OCI-M2 (cell line): ENCODE results near the gene FXYD1.
A peak's percentile ranks its signal among the peaks of the same experiment; 100 is the strongest.
"Not testable (repeated sequence)": the region's sequence is repeated elsewhere in the genome, so short reads cannot be mapped to it uniquely, and the experiment has no call there.

ENCODE experiments used
- DNase-seq: peaks from one replicate; lab custom pipeline; 2025; ENCODE audit not compliant: unreplicated experiment; lab: John Stamatoyannopoulos, UW

FXYD1 gene

GRCh38 chr19:35141837-35142605 lies 3.4 kb downstream of the FXYD1 start:
- DNase-seq = no peak

GRCh38 chr19:35142606-35143230 lies 4.1 kb downstream of the FXYD1 start:
- DNase-seq = no peak

GRCh38 chr19:35143231-35143715 lies 4.6 kb downstream of the FXYD1 start, which contains the start of gene FXYD7:
FXYD7 (plus strand) TSS chr19:35143255; CDS start chr19:35143334, 79 bp downstream.
- no peak for DNase-seq

GRCh38 chr19:35143818-35144217 lies 5.2 kb downstream of the FXYD1 start:
- no peak for DNase-seq

GRCh38 chr19:35144259-35144599 lies 5.6 kb downstream of the FXYD1 start:
- no peak for DNase-seq

- DNase-seq = no peak
Measured at GRCh38 chr19:35144600-35145436, 6.2 kb downstream of the FXYD1 start.

- no peak for DNase-seq
Measured at GRCh38 chr19:35146746-35147459, 8.3 kb downstream of the FXYD1 start.

GRCh38 chr19:35149463-35149862 lies 10.8 kb downstream of the FXYD1 start:
- DNase-seq = no peak

- no peak for DNase-seq
Measured at GRCh38 chr19:35150445-35150844, 11.8 kb downstream of the FXYD1 start.

GRCh38 chr19:35151273-35152065 lies 12.8 kb downstream of the FXYD1 start:
- DNase-seq = no peak

- not testable (repeated sequence) for DNase-seq
Measured at GRCh38 chr19:35153129-35153522, 14.5 kb downstream of the FXYD1 start.

- DNase-seq = no peak
Measured at GRCh38 chr19:35153701-35154524, 15.3 kb downstream of the FXYD1 start.

- DNase-seq = peak; percentile 94
Measured at GRCh38 chr19:35154525-35155406, 16.1 kb downstream of the FXYD1 start, which contains the start of gene FXYD5. FXYD5 (plus strand) TSS chr19:35154735; CDS start chr19:35155551, 816 bp downstream.

GRCh38 chr19:35155441-35155840 lies 16.8 kb downstream of the FXYD1 start:
- no peak for DNase-seq

GRCh38 chr19:35155981-35156672 lies 17.5 kb downstream of the FXYD1 start:
- DNase-seq = no peak

GRCh38 chr19:35156673-35157014 lies 18.0 kb downstream of the FXYD1 start:
- DNase-seq = no peak

- DNase-seq = no peak
Measured at GRCh38 chr19:35157431-35157830, 18.8 kb downstream of the FXYD1 start.

GRCh38 chr19:35159606-35160005 lies 21.0 kb downstream of the FXYD1 start:
- DNase-seq = no peak
